Right lobe of liver (tissue), 6 donors: ENCODE data around the gene ZNF331. TPM values are rescaled to one million over a fixed set of nuclear protein-coding genes. Genes with fewer than 3 reads are reported as not detected.

Source experiments
- ATAC-seq, 4 donors: fragments of 200-7000 bp; cut with Tn5 transposase; one replicate each; pipeline ENCODE4 v1.9.1; 2020; ENCODE audit warnings: mild to moderate bottlenecking in 4 of 4, moderate library complexity in 4 of 4
- DNase-seq, 3 donors: peaks; one replicate each; pipeline ENCODE4 v3.0.0-alpha.2; 2020
- H3K27ac ChIP-seq, 3 donors: fragments of 200-600 bp; one replicate each; pipeline ENCODE4 v1.8.0; 2022
- H3K27me3 ChIP-seq, 2 donors: fragments of 200-600 bp; one replicate each; pipeline ENCODE4 v1.8.0; 2022
- H3K36me3 ChIP-seq, 4 donors: fragments of 200-600 bp; sonication (generic) in 1 of 4; one replicate each; pipeline versions ENCODE4 v1.5.1 to v1.8.0; 2017 to 2022; ENCODE audit warnings: control low read depth in 1 of 4
- H3K4me1 ChIP-seq, 4 donors: fragments of 200-600 bp; sonication (generic) in 1 of 4; one replicate each; pipeline versions ENCODE4 v1.5.1 to v1.8.0; 2017 to 2022; ENCODE audit warnings: control low read depth in 1 of 4
- H3K4me3 ChIP-seq, 3 donors: fragments of 200-600 bp; one replicate each; pipeline ENCODE4 v1.8.0; 2022
- H3K9me3 ChIP-seq, 4 donors: fragments of 200-600 bp; sonication (generic) in 1 of 4; one replicate each; pipeline versions ENCODE4 v1.5.1 to v1.8.0; 2017 to 2022; ENCODE audit warnings: control low read depth in 1 of 4
- CTCF ChIP-seq, 4 donors: fragments of 200-600 bp in 3 of 4; fragments of 450-650 bp in 1 of 4; IDR thresholded peaks; one replicate each; pipeline versions ENCODE4 v1.5.1 to v1.8.0; 2016 to 2022; ENCODE audit warnings: antibody characterized with exemption in 4 of 4, mild to moderate bottlenecking in 2 of 4
- POLR2A ChIP-seq: fragments of 450-650 bp; IDR thresholded peaks from one replicate; pipeline ENCODE4 v1.6.1; 2017; ENCODE audit warnings: antibody characterized with exemption, mild to moderate bottlenecking
- WGBS: methylation state at CpG from one replicate; pipeline ENCODE4 v1.1.6; 2018; ENCODE audit warnings: low coverage, low lambda C conversion rate; ENCODE audit not compliant: insufficient coverage; ENCODE audit errors: missing lambda C conversion rate; 5-methylcytosine and 5-hydroxymethylcytosine counted together
- intact Hi-C, 2 donors: fragments of 100-400 bp; cut with DNase I; formaldehyde crosslinking; loops; one replicate each; pipeline versions ENCODE4 v1.11.2 to v1.14.1; 2022
- total RNA-seq, 6 experiments: library from RNA; depleted of rRNA in 2 of 6; stranded (reverse); fragments of >200 nt in 2 of 6; fragmentation: NEBNext Ultra II Directional in 3 of 6; extraction: Animal tissue kit (Norgen Biotek cat#: 25700) in 3 of 6; gene quantifications; one replicate each; pipeline versions ENCODE4 v1.1.0 to v1.2.4, GENCODE V29; 2016 to 2023
- donor health status: DM: no; HTN: yes; CAD: no.
- donor health status: DM: no; HTN: no; CAD: no.
- donor health status: DM: no; HTN: no; CAD: no.
- donor health status: DM: no; HTN: yes; CAD: no.
- donor health status: DM: no; HTN: yes; CAD: no.

The ZNF331 gene
- total RNA-seq, 6 experiments from 2014 or later = 2.0 to 5.8 (median 3.5) TPM

DNA sequence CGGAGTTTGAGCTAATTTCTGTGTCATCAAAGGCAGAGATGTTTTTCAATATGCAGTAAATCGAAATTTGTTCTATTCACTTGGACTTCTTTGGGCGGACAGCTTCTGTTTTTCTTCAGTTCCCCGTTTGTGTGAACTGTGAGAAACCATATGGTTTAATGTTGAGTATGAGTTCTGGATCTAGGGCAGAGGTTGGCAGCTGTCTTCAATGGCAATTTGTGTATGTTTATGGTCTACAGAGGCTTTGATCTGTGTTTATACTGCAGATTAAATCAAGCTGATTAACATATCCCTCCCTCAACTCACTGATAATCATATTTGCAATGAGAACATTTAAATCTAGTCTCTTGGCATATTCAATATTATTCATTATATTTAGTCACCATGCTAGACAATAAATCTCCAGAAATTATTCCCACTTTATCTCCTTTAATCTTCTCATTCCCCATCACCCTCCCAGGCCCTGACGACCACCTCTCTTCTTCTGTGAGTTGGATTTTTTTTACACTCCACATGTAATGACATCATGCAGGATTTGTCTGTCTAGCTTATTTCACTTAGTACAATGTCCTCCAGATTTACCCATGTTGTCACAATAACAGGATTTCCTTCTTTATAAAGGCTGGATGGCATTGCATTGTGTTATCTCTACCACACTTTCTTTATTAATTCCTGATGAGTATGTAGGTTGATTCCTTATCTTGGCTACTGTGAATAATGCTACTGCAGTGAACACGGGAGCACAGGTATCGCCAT lies 9.0 kb downstream of the ZNF331 start:
- Histone ChIP-seq H3K36me3 (no peaks in the 10 kb centered on the region), H3K4me1 (no peaks in the 10 kb centered on the region), H3K27ac (peak overlapping the region in 1 of 3 donors; percentile 13), H3K9me3 (no peaks in the 10 kb centered on the region), H3K4me3 (no peak overlapping the region), H3K27me3 (no peaks in the 10 kb centered on the region)
- WGBS = 71% methylated on average over 7 of the region's 7 CpGs
- DNase-seq (no peak), ATAC-seq (peak in 2 of 4 donors; percentile 24 to 34)
- intact Hi-C loops = no loop called here
- no peak for TF ChIP-seq POLR2A
- TF ChIP-seq CTCF (IDR thresholded peaks at IDR 0.05) = no peak

- Histone ChIP-seq H3K4me1 (no peaks in the 10 kb centered on the region), H3K4me3 (no peak overlapping the region), H3K27ac (peak overlapping the region in 2 of 3 donors; percentile 43 to 63), H3K36me3 (no peaks in the 10 kb centered on the region), H3K27me3 (no peaks in the 10 kb centered on the region), H3K9me3 (no peaks in the 10 kb centered on the region)
- ATAC-seq (peak; percentile 32 to 48 (median 40)), DNase-seq (no peak)
- 52% methylated on average over 3 of the region's 3 CpGs for WGBS
- intact Hi-C loops = no loop called here
- peak; percentile 22 for TF ChIP-seq POLR2A
- no peak for TF ChIP-seq CTCF (IDR thresholded peaks at IDR 0.05)
Observed at GRCh38 chr19:53549340-53549739, 11.4 kb downstream of the ZNF331 start.

- DNase-seq = no peak
- H3K4me3 ChIP-seq = no peak overlapping the region
- H3K27me3 ChIP-seq = no peaks in the 10 kb centered on the region
- H3K9me3 ChIP-seq = no peaks in the 10 kb centered on the region
- H3K27ac ChIP-seq = no peak overlapping the region
- WGBS = 80% methylated on average over 5 of the region's 6 CpGs
- intact Hi-C loops = no loop called here
- H3K4me1 ChIP-seq = no peaks in the 10 kb centered on the region
- H3K36me3 ChIP-seq = no peaks in the 10 kb centered on the region
- no peak for ATAC-seq
- TF ChIP-seq POLR2A (no peak), CTCF (IDR thresholded peaks at IDR 0.05) (no peak)
Observed at GRCh38 chr19:53552001-53552721, 14.2 kb downstream of the ZNF331 start.

DNA sequence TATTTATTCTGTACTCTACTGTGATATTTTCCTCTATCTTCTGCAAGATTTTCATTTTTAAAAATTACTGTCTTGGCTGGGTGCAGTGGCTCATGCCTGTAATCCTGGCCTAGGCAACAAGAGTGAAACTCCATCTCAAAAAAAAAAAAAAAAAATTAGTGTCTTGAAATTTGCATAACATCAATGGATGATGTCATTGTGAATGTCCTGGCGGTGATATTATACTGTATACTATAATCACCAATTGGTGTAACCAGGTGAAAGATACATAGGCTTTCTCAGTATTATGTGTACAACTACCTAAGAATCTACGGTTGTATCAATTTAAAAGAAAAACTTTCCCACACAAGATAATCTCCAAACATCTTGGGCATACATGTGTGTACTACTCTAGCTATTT lies 15.2 kb downstream of the ZNF331 start:
- no peak for TF ChIP-seq CTCF (IDR thresholded peaks at IDR 0.05)
- no peak for TF ChIP-seq POLR2A
- intact Hi-C loops = no loop called here
- H3K27ac ChIP-seq = peak overlapping the region in 1 of 3 donors; percentile 69

More for the DNA sequence above, 15.2 kb downstream of the ZNF331 start:
- no peak overlapping the region for H3K4me3 ChIP-seq
- H3K4me1 ChIP-seq = no peaks in the 10 kb centered on the region
- ATAC-seq (no peak), DNase-seq (no peak)
- H3K27me3 ChIP-seq = no peaks in the 10 kb centered on the region
- H3K9me3 ChIP-seq = no peaks in the 10 kb centered on the region
- H3K36me3 ChIP-seq = no peaks in the 10 kb centered on the region
- WGBS = 96% methylated on average over 2 of the region's 2 CpGs
